Femur (tissue), 1 donor: ENCODE measurements around the gene MCAT.
A peak's percentile ranks its signal among the peaks of the same experiment; 100 is the strongest.

Source experiments
- DNase-seq: peaks from one replicate; pipeline ENCODE4 v3.0.0-alpha.2; 2017

MCAT gene, protein sequence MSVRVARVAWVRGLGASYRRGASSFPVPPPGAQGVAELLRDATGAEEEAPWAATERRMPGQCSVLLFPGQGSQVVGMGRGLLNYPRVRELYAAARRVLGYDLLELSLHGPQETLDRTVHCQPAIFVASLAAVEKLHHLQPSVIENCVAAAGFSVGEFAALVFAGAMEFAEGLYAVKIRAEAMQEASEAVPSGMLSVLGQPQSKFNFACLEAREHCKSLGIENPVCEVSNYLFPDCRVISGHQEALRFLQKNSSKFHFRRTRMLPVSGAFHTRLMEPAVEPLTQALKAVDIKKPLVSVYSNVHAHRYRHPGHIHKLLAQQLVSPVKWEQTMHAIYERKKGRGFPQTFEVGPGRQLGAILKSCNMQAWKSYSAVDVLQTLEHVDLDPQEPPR

DNA sequence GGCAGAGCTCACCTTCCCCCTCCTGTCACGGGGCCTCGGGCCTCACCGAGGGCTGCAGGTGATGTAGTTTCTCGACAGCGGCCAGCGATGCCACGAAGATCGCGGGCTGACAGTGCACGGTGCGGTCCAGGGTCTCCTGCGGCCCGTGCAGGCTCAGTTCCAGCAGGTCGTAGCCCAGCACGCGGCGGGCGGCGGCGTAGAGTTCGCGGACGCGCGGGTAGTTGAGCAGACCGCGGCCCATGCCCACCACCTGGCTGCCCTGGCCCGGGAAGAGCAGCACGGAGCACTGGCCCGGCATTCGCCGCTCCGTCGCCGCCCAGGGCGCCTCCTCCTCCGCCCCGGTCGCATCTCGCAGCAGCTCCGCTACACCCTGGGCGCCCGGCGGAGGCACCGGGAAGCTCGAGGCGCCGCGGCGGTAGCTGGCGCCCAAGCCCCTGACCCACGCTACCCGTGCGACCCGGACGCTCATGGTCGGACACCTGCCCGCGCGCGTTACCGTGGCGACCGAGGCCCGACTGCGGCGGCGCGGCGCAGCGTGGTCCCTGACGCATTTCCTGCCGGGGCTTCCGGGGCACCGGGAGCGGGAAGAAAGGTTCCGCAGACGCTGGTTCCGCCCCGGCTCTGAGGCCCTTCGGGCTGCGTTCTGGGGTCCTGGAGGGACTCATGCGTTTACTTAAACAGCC lies at the start of gene MCAT:
MCAT (minus strand) TSS at position 519 of the 683 bp plus-strand sequence; CDS start at position 469, 50 bp downstream.
- DNase-seq = peak; percentile 86

DNA sequence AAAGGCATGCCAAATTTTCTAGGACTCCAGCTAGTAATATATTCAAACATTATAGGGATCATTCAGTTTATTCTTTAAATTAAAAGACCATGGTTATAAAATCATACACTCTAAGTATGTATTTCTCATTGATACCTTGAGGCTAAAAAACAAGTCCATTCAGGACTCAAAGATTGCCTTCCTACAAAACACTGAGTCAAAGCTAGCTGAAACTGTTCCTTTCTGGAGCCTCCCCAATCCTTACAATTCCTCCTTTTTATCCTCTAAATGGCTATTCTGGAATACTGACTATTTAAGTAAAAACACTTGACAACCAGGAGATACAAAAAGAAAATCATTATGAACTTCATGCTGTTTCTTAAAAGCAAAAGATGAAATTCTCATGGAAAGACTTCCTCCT lies 48.6 kb upstream of the MCAT start:
- no peak for DNase-seq

DNA sequence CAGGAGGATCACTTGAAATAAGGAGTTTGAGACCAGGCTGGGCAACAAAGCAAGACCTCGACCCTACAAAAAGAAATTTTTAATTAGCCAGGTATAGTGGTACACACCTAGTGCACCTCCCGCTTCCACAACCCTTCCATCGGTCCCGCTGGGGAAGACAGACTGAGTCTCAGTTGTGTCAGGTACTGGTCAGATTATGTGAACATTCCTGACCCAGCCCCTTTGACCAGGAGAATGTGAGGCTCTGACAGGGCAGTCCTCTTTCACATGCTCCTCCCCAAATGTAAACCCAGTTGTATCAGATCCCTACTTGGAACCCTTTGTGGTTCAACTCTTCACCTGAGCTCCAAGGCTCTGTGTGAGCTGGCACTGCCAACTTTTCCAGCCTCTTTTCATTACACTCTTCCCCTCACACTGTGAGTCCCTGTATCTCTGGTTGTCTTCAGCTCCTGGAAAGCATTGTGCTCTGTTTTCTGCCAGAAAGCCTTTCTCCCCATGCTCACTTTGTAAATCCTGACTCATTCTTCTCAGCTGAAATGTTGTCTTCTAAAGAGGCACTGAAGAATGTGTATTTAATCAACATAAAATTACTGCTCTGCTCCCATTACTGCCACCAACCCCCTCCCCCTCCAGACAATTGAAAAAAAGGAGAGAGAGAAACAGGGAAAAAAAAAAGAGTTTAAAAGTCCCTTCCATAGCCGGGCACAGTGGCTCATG lies 45.8 kb upstream of the MCAT start:
- DNase-seq = no peak

DNA sequence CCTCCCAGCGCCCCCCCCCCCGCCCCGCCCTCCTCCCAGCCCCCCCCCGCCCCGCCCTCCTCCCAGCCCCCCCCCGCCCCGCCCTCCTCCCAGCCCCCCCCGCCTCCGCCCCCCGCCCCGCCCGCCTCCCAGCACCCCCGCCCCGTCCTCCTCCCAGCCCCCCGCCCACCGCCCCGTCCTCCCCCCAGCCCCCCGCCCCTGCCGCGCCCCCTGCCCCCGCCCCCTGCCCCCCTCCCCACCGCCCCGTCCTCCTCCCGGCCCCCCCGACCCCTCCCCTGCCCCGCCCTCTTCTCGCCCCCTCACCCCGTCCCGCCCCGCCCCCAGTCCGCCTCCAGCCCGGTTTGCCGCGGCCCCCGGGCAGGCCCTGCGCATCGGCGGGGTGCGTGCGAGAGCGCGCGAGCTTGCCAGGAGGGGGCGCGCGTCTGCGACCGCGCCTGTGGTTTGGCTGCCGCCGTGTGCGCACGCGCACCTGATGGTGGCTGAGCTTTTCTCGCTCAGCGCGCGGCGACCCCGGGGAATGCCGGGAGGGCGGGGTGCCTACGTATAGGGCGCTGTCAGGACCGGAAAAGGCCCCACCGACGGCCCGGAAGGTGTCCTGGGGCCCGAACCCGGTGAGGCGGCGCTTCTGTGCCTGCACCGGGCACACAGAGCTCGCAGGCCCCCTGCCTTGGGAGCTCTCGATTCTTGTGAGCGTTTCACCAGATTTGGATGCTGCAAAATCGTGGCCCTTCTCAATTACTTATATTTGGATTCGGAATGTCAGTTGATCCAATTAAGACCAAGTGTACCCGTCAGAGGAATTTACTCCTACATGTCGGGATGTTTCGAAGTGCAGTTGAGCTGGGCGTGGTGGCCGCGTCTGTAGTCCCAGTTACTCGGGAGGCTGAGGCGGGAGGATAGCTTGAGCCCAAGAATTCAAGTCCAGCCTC lies 44.2 kb upstream of the MCAT start:
- DNase-seq = peak; percentile 97

DNA sequence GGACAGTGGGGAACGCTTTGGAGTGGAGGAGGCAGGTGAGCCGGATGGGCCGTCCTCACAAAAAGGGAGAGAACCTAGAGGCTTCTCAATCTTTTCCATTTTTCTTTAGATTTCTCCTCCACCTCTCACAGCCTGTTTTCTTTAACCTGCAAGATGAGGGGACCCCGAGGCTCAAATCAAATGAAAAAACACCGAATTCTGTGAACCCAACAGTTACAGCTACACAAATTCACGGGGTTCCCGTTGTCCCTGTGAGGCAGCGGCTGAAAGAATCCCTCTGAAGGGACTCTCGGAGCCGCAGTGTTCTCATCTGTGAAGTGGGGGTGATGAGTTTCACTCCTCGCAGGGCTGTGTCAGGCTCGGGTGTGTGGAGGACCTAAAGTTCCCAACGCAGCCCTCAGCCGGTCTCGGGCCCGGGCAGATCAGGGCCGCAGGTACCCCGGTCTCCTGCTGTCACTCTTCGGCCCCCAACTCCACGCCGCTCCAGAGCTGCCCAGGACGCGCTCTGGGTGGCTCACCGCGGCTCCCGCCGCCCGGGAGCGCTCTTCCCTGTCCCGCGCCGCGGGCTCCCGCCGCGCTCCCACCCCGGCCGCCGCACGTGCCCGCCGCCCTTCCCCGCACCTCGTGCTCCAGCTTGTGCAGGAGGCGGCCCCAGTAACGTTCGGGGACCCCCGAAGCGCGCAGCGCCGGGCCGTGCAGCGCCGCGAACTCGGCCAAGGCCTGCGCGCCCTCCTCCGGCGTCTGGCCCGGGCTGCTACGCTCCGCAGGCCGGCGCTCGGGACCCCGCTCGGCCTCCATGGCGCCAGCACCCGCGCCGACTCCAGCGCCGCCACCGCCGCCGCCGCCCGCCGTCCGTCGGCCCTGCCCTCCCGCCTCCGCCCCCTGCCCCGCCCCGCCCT lies 43.3 kb upstream of the MCAT start, which contains the start of gene TTLL12:
TTLL12 (minus strand) TSS at position 863 of the 899 bp plus-strand sequence; CDS start at position 798, 65 bp downstream.
- DNase-seq = peak; percentile 76

DNA sequence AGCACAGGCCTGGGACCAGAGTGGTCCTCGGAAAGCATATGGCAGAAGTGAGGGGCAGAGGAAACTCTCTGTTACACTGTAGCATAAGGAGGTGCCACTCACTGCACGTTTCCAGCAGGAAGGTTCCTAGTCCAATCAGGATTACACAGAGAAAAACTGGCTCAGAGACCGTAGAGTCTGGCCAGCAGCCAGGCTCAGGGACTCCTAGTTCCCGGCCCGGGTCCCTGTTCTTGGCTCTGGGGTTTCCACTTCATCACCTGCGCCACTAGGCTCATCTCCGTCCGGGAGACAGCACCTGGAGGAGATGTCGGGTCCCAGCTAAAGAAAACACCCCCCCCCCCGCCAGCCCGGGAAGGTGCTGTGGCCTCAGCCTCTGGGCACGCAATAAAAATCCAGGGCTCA lies 42.7 kb upstream of the MCAT start:
- peak; percentile 68 for DNase-seq

DNA sequence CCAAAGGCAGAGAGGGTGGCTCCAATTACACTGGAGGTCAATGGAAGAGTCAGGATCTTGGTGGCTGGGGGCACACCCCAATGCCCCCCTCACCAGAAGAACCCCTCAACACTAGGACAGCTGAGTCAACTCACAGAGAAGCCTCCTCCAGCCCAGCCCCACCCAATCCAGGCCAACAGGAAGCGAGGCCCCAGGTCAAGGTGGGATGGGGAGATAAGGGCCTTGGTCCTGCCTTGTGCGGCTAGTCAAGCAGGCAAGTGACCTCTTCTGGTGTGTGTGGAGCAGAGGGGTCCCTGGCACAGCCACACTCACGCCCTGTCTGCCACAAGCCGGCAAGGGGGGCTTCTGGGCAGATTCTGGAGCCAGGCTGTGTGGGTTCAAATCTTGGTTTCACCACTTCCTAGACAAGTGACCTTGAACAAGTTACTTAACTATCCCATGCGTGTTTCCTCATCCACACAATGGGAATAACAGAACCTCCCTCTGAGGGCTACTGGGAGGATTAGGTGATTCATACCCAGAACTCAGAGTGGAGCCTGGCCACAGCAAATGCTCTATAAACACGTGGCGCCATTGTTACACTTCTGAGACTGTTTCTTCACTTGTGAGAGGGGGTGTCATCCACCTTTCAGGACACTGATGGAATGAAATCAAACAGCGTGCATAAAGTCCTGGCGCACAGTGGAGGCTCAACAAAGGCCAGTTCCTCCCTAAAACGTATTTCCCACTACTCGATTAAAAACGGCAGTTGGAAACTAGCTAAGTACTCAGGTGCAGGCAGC lies 40.5 kb upstream of the MCAT start:
- no peak for DNase-seq

DNA sequence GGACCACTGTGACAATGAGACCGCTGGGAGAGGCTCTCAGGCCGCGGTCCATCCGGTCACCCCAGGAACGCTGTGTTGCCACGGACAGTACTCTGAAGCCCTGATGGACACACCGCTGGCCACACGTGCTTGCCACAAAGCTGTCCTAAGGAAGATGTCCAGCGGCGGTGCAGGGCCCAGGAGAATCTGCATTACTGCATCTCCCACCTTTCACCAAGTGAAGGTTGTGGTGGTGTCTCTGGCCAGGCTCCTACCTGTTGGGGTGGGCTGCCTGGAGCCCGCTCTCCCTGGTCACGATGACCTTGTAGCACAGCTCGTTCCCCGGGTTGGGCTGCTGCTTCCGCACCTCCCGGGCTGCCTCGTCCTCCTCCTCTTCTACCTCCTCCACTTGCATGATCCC lies 39.5 kb upstream of the MCAT start:
- no peak for DNase-seq

DNA sequence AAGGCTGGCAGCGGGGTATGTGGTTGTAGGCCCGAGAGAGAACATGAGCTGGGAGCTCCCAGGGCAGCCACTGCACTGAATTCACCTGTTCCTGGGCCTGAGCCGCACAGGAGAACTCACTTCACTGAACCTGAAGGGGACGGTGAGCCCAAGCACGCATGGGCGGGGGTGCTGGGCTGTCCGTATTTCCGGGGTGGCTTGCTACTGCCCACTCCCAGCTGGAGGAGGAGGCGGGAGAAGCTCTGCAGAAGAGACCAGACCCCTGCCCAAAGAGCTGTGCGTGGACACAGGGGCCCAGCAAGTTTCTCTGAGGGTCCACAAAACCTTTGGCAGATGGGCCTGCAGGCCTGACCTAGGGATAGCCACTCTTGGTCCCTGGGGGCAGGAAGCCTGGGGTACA lies 38.9 kb upstream of the MCAT start:
- DNase-seq = no peak

DNA sequence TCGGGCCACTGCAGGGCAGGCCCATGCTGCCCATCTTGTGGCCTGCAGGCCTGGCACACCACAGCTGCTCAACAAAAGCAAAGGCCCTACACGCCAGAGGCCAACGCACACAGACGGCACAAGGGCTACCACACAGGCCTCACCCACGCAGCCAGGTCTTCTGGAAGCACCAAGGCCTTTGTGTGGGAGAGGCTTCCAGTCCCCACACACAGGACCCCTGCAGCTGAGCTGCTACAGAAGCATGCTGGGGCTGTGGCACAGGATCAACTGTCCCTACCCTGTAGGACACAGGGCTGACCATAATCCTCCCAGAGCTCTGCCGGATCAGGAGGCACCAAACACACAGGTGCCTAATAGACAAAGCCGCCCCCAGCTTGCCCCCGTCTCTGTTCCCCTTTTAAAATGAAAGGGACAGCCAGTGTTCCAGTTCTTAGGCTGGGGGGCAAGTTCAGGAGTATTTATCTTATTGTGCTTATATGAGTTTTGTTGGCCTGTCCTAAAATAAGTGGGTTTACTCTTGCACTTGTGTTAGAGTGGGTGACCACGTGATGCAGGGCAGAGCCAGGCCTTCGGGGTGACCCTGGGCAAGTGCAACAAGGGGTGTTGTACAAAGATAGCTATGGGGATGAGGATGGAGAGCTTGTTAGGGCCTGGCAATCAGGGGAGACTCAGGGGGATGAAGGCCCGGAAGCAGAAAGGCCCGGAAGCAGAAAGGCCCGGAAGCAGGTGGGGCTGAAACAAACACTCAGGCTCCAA lies 38.3 kb upstream of the MCAT start:
- DNase-seq = no peak

DNA sequence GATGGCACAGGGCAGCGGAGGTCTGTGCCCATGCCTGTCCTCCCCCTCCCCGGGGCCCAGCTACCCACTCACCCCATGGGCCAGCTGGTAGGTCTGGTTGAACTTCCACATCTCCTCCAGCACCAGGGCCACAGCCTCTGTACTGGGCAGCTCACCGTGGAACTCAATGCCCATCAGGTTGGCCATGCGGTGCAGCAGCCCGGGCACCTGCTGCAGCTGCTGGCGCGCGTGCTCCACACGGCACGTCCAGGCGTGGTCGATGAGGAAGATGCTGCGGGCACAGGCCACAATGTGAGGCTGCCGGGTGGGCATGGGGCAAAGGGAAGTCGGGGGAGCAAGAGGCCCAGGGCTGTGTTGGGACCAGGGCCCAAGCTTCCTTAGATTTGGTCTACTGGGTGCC lies 37.5 kb upstream of the MCAT start:
- DNase-seq = no peak

DNA sequence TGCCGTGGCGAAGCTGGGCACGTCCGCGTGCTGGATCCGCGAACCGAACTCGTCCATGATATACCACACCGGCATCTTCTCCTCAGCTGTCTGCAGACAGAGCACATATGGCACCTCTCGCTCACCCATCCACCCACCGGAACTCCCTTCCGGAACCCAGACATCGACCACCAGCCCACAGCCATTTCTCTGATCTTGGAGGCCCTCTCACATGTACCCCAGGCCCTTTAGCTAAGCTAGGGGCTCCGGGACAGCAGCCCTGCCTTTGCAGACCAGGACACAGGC lies 36.7 kb upstream of the MCAT start:
- DNase-seq = no peak

DNA sequence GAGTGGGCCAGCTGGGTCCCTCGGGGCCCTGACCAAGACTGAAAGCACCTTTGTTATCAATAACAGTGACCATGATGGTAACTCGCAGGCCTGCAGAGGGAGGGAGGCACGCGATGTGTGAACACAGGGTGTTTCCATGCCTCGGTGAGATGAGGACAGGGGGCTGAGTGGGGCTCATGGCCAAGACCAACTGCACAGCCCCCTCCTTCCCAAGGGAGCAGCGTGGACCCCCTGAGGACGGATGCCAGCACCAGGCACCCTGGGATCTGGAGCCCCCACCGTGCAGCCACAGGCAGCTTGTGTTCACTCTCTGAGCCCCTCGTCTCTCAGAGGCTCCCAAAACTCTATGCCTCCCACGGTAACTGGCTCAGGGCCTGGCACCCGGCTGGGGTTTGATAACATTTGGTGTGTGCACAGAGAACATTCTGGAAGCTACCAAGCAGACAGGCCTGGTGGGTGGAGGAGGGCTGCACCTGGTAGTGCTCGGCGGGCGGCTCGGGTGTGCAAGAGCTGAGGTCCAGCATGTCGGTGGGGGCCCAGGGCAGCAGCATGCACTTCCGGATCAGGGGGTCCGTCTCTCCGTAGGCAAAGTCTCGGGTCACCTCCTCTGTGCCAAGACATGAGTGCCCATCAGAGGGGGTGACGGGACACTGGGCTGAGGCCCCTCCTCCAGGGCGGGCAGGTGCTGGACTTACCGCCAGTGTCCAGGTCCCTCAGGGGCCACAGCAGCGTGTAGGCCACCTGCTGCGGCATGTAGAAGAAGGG lies 36.1 kb upstream of the MCAT start:
- DNase-seq = no peak

DNA sequence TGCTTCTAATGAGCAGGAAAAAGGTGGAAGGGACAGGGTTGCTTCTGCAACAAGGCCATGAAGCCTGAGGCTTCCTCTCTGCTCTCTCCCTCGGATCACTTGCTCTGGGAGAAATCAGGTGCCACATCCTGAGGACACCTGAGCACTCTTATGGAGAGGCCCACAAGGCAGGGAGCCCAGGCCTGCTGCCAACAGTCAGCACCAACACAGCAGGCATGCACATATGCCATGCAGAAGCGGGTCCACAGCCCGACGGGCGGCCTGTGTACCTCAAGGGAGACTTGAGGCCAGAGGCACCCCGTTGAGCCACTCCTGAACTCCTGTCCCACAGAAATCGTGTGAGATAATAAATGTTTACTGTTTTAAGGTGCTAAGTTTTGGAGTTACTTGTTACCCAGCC lies 34.3 kb upstream of the MCAT start:
- DNase-seq = no peak

DNA sequence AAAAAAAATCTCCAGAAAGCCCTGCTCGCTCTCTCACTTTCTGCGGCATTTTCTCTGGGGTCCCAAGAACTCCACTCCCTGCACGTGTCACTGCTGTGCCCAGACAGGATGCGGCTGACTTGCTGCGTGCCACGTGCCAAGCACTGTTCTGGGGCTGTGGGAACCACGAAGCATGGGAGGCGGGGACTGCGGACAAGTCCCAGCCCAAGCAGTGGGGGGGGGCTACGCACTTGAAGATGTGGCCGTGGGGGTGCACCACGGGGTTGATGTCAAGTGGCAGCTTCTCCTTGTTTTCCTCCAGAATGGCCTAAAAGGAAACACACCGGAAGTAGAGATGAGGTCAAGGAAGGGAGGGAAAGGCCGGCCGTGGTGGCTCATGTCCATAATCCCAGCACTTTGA lies 32.9 kb upstream of the MCAT start:
- no peak for DNase-seq

DNA sequence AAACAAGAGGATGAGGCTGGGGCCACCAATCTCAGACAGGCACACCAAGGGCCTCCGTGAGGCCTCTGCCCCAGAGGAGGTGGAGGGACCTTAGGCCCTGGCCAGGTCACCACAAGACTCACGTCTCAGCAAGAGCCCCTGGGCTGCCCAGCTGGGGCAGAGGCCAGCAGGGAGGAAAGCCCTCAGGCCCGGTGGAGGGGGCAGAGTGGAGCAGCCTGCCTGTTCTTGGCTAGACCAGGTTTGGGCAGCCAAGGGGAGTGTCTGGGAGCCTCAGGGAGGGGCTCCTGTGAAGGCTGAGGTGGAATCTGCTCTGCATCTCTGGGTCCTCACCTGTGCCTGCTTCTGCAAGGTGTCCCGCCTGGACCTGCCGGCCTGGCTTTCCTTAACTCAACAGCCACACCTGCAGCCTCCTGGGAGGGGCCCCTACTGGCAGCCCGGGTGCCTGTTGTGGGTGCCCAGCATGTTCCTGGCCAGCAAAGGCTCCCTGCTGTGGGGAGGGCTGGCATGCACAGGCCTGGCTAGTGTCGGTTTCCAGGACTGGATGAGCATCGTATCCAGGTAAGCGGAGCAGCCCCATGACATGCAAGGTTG lies 31.8 kb upstream of the MCAT start:
- no peak for DNase-seq

DNA sequence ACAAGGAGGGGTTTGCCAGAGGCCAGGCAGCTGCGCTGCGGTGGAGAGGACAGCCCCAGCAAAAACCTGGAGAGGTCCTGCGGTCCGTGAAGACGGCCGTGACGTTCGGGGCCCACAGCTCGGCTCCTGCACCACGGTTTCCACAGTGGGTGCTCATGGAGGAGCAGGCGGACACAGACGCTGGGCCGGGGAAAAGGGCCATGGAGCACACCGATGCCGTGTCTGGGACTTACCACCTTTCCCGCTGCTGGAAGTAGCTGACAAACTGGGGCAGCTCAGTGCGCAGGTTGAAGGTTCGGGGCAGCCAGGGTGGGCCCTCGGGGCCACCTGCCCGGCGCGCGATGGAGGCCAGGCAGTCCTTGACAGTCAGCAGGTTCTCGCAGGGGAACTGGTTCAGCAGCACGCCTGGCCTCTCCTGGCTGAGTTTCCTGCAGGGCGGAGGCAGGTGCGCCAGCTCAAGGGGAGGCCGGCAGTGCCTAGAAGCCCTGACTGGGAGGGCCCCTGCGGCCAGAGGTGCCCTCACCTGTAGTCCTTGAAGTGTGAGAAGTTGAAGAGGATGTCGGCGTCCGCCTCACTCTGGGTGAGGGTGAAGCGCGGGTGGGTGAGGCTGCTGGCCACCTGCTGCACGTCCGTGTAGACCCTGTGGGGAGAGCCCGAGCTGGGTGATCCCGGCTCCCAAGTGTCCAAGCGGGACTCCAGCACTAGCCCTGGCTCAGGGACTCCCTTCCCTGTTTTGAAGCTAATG lies 30.9 kb upstream of the MCAT start:
- no peak for DNase-seq

DNA sequence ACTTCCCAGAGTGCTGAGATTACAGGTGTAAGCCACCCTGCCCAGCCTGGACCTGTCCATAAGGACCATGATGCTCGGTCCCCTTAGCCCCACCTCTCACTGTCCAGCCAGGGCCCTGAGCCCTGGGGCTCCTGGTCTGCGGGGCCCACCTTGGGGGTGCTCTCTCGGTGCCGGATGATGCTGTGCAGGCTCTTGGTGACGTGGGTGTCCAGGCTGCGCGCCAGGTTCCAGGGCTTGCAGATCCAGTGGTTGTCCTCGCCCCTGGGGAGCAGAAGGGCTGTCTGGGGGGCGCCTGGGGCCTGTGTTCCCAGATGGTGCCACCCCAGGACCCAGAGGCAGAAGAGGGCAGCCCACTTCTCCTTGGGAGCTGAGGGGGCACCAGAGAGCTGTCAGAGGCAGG lies 30.4 kb upstream of the MCAT start:
- no peak for DNase-seq
